Epithelial cell of proximal tubule (primary cell): Measurements from ENCODE around the gene NLRC3. TPM values are rescaled to one million over a fixed set of nuclear protein-coding genes. Genes with fewer than 3 reads are reported as not detected.
A peak's percentile ranks its signal among the peaks of the same experiment; 100 is the strongest.
"Not testable (repeated sequence)": the region's sequence is repeated elsewhere in the genome, so short reads cannot be mapped to it uniquely, and the experiment has no call there.

Source experiments
- DNase-seq: peaks from one replicate; pipeline ENCODE4 v3.0.0-alpha.2; 2011; ENCODE audit warnings: low read depth
- H3K4me3 ChIP-seq: 2 replicates; pipeline ENCODE4 v1.5.1; 2011; ENCODE audit warnings: low read depth, mild to moderate bottlenecking, low read length
- total RNA-seq: library from RNA; depleted of rRNA; stranded (reverse); fragments of >200 nt; gene quantifications from 2 replicates; pipeline ENCODE4 v1.2.3, GENCODE V29; 2015
- TF ChIP-seq, protein P1 (sequence below): conservative IDR thresholded peaks from 2 replicates; pipeline ENCODE4 v1.5.1; 2012; ENCODE audit warnings: low read depth, mild to moderate bottlenecking, low read length

The NLRC3 gene
- total RNA-seq, 1 donor from 2014 or later = not detected

DNA sequence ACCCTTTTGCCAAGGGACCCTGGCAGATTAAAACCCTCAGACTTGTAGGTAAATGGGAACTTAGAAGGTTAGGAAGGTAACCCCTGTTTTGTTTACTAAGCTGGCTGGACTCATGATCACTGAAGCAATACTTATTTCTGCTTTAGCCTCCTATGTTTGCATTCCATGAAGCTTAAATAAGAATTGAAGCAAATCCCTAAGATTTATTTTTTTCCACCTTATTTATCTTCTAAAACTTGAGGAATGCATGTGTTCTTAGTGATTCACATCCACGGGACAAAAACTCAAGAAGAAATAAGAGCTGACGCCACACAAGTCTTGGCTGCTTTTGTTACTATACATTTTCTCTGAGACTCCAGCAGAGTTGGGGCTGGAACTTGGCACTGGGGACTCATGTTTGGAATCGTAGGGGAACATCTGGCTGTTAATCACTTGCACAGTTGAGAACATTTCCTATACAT, 40.9 kb downstream of the NLRC3 start:
- H3K4me3 ChIP-seq = no peak overlapping the region
- no peak for DNase-seq
- TF ChIP-seq, protein P1, sequence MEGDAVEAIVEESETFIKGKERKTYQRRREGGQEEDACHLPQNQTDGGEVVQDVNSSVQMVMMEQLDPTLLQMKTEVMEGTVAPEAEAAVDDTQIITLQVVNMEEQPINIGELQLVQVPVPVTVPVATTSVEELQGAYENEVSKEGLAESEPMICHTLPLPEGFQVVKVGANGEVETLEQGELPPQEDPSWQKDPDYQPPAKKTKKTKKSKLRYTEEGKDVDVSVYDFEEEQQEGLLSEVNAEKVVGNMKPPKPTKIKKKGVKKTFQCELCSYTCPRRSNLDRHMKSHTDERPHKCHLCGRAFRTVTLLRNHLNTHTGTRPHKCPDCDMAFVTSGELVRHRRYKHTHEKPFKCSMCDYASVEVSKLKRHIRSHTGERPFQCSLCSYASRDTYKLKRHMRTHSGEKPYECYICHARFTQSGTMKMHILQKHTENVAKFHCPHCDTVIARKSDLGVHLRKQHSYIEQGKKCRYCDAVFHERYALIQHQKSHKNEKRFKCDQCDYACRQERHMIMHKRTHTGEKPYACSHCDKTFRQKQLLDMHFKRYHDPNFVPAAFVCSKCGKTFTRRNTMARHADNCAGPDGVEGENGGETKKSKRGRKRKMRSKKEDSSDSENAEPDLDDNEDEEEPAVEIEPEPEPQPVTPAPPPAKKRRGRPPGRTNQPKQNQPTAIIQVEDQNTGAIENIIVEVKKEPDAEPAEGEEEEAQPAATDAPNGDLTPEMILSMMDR = no peak

DNA sequence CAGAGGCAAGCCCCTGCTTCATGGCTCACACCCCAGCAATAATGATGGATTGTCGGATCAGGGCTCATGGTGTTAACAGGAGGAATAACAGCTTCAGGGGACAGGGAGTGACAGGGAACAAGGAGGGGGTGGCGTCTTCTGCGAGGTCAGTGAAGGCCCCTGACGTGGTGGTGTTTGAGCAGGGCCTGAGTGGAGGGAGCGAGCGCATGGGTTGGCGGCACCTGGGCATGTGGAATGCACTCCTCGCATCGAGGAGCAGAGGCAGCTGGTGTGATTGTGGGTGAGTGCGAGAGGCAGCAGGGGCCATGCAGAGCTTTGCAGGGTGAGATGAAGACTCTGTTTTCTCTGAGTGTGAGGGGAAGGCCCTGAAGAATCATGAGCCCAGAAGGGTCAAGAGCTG, 43.1 kb downstream of the NLRC3 start:
- no peak overlapping the region for H3K4me3 ChIP-seq
- TF ChIP-seq, protein P1 = no peak
- no peak for DNase-seq

DNA sequence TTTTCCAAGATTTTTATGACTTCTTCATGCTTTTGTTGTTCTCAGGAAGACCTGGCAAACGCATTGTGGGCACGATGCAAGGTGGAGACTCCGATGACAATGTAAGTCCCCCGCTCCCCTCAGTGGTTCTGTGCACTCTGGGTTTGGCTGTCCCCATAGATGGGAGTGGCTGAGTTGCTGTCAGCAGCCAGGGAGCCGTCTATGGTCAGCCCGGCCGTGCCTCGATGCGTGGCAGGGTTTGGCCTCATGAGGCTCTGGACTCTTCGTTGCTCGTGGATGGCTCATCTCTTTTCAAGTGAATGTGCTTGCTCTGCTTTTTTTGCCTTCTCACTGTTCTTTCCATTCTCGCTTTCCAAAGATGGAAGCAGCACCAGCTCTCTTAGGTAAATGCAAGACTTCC, 44.5 kb downstream of the NLRC3 start:
- TF ChIP-seq, protein P1 = no peak
- DNase-seq = no peak
- no peak overlapping the region for H3K4me3 ChIP-seq

DNA sequence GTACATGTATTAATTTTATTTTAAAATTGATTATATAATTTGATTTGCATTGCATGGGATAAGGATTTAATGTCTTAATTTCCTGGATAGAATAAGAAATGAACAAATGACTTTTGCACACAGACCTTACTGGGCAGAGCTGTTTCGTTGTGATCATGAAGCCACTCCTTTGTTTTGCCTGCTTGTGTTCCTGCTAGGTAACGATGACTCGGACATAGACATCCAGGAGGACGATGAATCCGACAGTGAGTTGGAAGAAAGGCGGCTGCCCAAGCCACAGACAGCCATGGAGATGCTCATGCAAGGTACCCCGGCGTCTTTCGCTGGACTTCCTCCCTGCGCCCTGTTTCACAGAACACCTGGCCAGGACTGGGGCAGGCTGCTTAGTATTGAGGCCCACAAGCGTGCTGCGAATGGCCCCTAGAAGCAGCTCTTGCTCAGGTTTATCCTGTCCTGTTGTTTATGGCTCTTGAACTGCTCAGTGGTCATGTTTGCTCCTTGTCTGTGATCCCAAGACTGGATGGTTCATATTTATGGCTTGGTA, 46.8 kb downstream of the NLRC3 start:
- no peak overlapping the region for H3K4me3 ChIP-seq
- TF ChIP-seq, protein P1 = no peak
- no peak for DNase-seq

DNA sequence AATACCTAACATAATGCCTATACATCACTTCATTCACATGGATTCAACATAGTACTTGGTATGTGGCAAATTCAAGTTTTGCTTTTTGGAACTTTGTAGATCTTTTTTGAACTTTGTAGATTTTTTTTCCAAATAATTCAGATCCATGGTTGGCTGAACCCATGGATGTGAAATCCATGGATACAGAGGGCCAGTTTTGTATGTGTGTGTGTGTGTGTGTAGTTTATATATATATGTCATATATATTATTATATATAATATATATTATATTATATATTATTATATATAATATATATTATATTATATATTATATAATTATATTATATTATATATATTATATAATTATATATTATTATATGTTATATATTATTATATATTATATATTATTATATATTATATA, 48.0 kb downstream of the NLRC3 start:
- DNase-seq = no peak
- no peak overlapping the region for H3K4me3 ChIP-seq
- TF ChIP-seq, protein P1 = no peak

DNA sequence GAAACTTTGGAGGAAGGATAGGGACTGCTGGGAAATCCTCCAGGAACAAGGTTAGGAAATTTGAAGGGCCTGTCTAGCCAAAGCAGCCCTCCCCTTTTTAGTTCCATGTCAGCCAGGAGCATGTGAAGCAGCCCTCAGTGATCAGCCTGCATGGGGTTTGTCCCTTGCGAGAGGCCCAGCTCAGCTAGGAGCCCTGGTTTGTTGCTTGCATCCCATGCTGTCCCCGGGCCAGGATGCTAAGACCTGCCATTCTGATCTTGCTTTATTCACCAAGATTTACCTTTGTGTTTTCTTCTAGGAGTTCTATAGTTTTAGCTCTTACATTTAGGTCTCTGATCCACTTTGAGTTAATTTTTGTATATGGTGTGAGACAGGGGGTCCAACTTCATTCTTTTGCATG, 48.8 kb downstream of the NLRC3 start:
- TF ChIP-seq, protein P1 = no peak
- no peak overlapping the region for H3K4me3 ChIP-seq
- DNase-seq = no peak

DNA sequence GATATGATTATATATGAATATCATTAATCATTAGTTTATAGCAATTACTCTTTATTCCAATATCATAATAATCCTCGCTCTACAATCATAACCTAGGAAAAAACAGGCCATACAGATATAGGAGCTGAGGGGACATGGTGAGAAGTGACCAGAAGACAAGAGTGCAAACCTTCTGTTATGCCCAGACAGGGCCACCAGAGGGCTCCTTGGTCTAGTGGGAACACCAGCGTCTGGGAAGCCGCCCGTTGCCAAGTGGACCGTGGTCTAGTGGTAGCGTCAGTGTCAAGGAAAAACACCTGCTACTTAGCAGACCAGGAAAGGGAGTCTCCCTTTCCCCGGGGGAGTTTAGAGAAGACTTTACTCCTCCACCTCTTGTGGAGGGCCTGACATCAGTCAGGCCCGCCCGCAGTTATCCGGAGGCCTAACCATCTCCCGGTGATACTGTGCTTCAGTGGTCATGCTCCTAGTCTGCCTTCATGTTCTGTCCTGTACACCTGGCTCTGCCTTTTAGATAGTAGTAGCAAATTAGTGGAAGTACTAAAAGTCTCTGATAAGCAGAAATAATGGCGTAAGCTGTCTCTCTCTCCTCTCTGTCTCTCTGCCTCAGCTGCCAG, 49.9 kb downstream of the NLRC3 start:
- TF ChIP-seq, protein P1 = peak; percentile 62
- not testable (repeated sequence) for H3K4me3 ChIP-seq
- DNase-seq = peak; percentile 20
